ENCODE data around the gene CDC42EP5.
"Not testable (repeated sequence)": the region's sequence is repeated elsewhere in the genome, so short reads cannot be mapped to it uniquely, and the experiment has no call there.

The CDC42EP5 gene

GRCh38 chr19:54489341-54489740 is 16.2 kb upstream of the CDC42EP5 start:
- DNase-seq, result no peak

- no peak for DNase-seq
Observed at GRCh38 chr19:54485851-54486250, 12.8 kb upstream of the CDC42EP5 start.

GRCh38 chr19:54484451-54484850 is 11.4 kb upstream of the CDC42EP5 start:
- DNase-seq, result no peak

- DNase-seq, result no peak
Observed at GRCh38 chr19:54482889-54483288, 9.8 kb upstream of the CDC42EP5 start.

- peak; percentile 42 for DNase-seq
Observed at GRCh38 chr19:54481326-54481930, 8.3 kb upstream of the CDC42EP5 start.

GRCh38 chr19:54480051-54480450 is 7.0 kb upstream of the CDC42EP5 start:
- no peak for DNase-seq

- DNase-seq, result no peak
Observed at GRCh38 chr19:54478677-54479266, 5.7 kb upstream of the CDC42EP5 start.

- no peak for DNase-seq
Observed at GRCh38 chr19:54477650-54478049, 4.6 kb upstream of the CDC42EP5 start.

GRCh38 chr19:54475706-54476105 is 2.6 kb upstream of the CDC42EP5 start:
- DNase-seq, result no peak

GRCh38 chr19:54473892-54474372 is 836 bp upstream of the CDC42EP5 start:
- no peak for DNase-seq

GRCh38 chr19:54470991-54471782 is 1.9 kb downstream of the CDC42EP5 start:
- no peak for DNase-seq

- no peak for DNase-seq
Observed at GRCh38 chr19:54470276-54470887, 2.7 kb downstream of the CDC42EP5 start.

- no peak for DNase-seq
Observed at GRCh38 chr19:54469496-54469934, 3.6 kb downstream of the CDC42EP5 start.

- not testable (repeated sequence) for DNase-seq
Observed at GRCh38 chr19:54466110-54466480, 7.0 kb downstream of the CDC42EP5 start.

GRCh38 chr19:54465426-54466109 is 7.5 kb downstream of the CDC42EP5 start:
- DNase-seq, result no peak

GRCh38 chr19:54464630-54465425 is 8.3 kb downstream of the CDC42EP5 start:
- peak; percentile 60 for DNase-seq

GRCh38 chr19:54464044-54464629 is 9.0 kb downstream of the CDC42EP5 start:
- DNase-seq, result no peak

- DNase-seq, result peak; percentile 99
Observed at GRCh38 chr19:54463531-54464043, 9.5 kb downstream of the CDC42EP5 start, which contains the start of gene LENG9. Gene LENG9 (minus strand): TSS chr19:54463778. CDS start chr19:54463526, 252 bp downstream.

GRCh38 chr19:54462655-54463530 is 10.2 kb downstream of the CDC42EP5 start:
- DNase-seq, result peak; percentile 29

GRCh38 chr19:54462047-54462654 is 10.9 kb downstream of the CDC42EP5 start:
- DNase-seq, result no peak
